ENCODE results near the gene ABR.

The ABR gene

GRCh38 chr17:1164935-1165556 is 14.7 kb downstream of the ABR start:
- Histone ChIP-seq H3K79me2 (ENCODE audit: low read length) (no peaks in the 10 kb centered on the region), H3K4me1 (ENCODE audit: low read length) (no peaks in the 10 kb centered on the region), H4K20me1 (ENCODE audit: insufficient read depth, low read length) (no peaks in the 10 kb centered on the region), H3K36me3 (replicated peaks; ENCODE audit: insufficient read depth, low read length) (no peaks in the 10 kb centered on the region), H3F3A (ENCODE audit: insufficient read depth, low read length) (no peaks in the 10 kb centered on the region), H3K27me3 (replicated peaks; ENCODE audit: insufficient read depth, low read length) (peaks cover 91% of the 10 kb centered on the region), H2AFZ (ENCODE audit: low read length) (no peak overlapping the region), H3K27ac (ENCODE audit: low read length) (no peak overlapping the region), H3K9me3 (replicated peaks; ENCODE audit: insufficient read depth, low read length) (no peaks in the 10 kb centered on the region), H3K9me2 (replicated peaks; ENCODE audit: insufficient read depth, low read length) (no peaks in the 10 kb centered on the region), H3K4me3 (ENCODE audit: low read length) (no peak overlapping the region), H3K9ac (ENCODE audit: low read length) (no peak overlapping the region), H3K4me2 (ENCODE audit: low read depth, low read length) (no peak overlapping the region)
- no peak for DNase-seq
- TF ChIP-seq, protein P1, sequence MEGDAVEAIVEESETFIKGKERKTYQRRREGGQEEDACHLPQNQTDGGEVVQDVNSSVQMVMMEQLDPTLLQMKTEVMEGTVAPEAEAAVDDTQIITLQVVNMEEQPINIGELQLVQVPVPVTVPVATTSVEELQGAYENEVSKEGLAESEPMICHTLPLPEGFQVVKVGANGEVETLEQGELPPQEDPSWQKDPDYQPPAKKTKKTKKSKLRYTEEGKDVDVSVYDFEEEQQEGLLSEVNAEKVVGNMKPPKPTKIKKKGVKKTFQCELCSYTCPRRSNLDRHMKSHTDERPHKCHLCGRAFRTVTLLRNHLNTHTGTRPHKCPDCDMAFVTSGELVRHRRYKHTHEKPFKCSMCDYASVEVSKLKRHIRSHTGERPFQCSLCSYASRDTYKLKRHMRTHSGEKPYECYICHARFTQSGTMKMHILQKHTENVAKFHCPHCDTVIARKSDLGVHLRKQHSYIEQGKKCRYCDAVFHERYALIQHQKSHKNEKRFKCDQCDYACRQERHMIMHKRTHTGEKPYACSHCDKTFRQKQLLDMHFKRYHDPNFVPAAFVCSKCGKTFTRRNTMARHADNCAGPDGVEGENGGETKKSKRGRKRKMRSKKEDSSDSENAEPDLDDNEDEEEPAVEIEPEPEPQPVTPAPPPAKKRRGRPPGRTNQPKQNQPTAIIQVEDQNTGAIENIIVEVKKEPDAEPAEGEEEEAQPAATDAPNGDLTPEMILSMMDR (IDR thresholded peaks at IDR 0.05; ENCODE audit: low read length): no peak
- TF ChIP-seq EZH2 (optimal IDR thresholded peaks at IDR 0.05; ENCODE audit: low read depth, low read length) (no peak), EZH2phosphoT487 (IDR thresholded peaks at IDR 0.05; ENCODE audit: low read length) (no peak)

DNA sequence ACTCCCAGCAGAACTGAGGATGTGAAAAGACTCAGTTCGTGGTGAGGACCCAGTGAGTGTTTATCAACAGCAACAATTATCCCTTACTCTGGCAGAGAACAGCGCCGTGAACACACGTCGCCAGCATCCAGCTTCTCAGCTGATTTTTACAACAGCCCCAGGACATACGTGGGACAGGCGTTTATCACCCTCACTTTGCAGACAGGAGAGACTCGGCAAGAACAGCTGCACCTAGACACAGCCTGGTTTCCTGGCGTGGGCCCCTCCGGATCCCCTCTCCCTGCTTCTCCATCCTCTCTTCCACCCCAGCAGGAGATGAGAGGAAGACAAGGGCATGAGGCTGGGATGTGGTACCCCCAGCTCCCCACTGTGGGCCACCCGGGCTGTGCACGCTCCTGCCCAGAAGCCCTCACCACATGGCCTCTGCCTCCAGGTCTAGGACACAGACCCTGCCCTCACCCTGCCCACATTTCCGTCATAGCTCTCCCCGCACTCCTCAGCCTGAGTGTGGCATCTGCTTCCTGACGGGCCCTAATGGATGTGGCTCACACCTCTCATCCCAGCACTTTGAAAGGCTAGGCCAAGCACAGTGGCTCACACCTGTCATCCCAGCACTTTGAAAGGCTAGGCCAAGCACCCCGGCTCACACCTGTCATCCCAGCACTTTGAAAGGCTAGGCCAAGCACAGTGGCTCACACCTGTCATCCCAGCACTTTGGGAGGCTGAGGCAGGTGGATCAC is 17.5 kb downstream of the ABR start:
- no peak for DNase-seq
- no peaks in the 10 kb centered on the region for H3K9me2 ChIP-seq (replicated peaks; ENCODE audit: insufficient read depth, low read length)
- H3F3A ChIP-seq (ENCODE audit: insufficient read depth, low read length): no peaks in the 10 kb centered on the region
- H3K4me3 ChIP-seq (ENCODE audit: low read length): no peak overlapping the region
- no peaks in the 10 kb centered on the region for H3K9me3 ChIP-seq (replicated peaks; ENCODE audit: insufficient read depth, low read length)
- no peaks in the 10 kb centered on the region for H3K4me1 ChIP-seq (ENCODE audit: low read length)
- H3K27ac ChIP-seq (ENCODE audit: low read length): no peak overlapping the region
- no peak overlapping the region for H3K9ac ChIP-seq (ENCODE audit: low read length)
- H2AFZ ChIP-seq (ENCODE audit: low read length): no peak overlapping the region
- no peaks in the 10 kb centered on the region for H3K36me3 ChIP-seq (replicated peaks; ENCODE audit: insufficient read depth, low read length)
- no peak for TF ChIP-seq EZH2phosphoT487 (IDR thresholded peaks at IDR 0.05; ENCODE audit: low read length)
- TF ChIP-seq, protein P1 (IDR thresholded peaks at IDR 0.05; ENCODE audit: low read length): no peak
- no peak for TF ChIP-seq EZH2 (optimal IDR thresholded peaks at IDR 0.05; ENCODE audit: low read depth, low read length)
- no peak overlapping the region for H3K4me2 ChIP-seq (ENCODE audit: low read depth, low read length)
- H3K79me2 ChIP-seq (ENCODE audit: low read length): no peaks in the 10 kb centered on the region
- H4K20me1 ChIP-seq (ENCODE audit: insufficient read depth, low read length): no peaks in the 10 kb centered on the region
- H3K27me3 ChIP-seq (replicated peaks; ENCODE audit: insufficient read depth, low read length): peaks cover 89% of the 10 kb centered on the region

DNA sequence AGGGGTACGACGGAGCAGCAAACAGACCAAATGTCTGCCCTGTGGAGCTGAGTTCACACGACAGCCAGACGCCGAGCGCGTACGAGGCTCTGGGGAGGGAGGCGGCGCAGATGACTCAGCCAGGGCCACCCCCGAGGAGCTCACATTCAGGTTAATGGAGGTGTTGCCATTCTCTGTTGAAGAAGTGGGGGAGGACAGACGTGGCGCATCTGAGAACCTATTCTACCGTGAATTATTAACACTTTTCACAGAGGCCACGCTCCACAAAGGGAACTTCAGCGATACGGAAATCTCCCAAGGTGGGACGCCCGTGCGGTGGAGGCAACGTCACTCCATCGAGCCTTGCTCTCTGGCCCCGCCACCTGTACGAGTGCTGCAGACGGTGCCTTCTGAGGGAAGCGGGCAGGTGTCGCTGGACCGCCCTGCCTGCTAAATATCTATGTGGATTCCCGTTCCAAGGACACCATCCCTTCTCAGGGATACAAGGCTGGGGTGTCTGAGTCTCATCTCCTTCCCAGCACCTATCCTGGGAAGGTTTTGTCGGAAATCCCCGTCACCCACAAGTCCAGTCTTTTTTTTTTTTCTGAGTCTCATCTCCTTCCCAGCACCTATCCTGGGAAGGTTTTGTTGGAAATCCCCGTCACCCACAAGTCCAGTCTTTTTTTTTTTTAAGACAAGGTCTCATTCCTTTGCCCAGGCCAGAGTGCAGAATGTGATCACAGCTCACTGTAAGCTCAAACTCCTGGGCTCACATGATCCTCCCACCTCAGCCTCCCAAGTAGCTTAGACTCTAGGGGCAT is 19.0 kb downstream of the ABR start:
- Histone ChIP-seq H3K79me2 (ENCODE audit: low read length) (no peaks in the 10 kb centered on the region), H3K27ac (ENCODE audit: low read length) (no peak overlapping the region), H3K4me2 (ENCODE audit: low read depth, low read length) (no peak overlapping the region), H3K4me3 (ENCODE audit: low read length) (no peak overlapping the region), H2AFZ (ENCODE audit: low read length) (no peak overlapping the region), H4K20me1 (ENCODE audit: insufficient read depth, low read length) (no peaks in the 10 kb centered on the region), H3K36me3 (replicated peaks; ENCODE audit: insufficient read depth, low read length) (no peaks in the 10 kb centered on the region), H3K4me1 (ENCODE audit: low read length) (no peaks in the 10 kb centered on the region), H3K9me3 (replicated peaks; ENCODE audit: insufficient read depth, low read length) (no peaks in the 10 kb centered on the region), H3K9ac (ENCODE audit: low read length) (no peak overlapping the region), H3K27me3 (replicated peaks; ENCODE audit: insufficient read depth, low read length) (peaks cover 89% of the 10 kb centered on the region), H3F3A (ENCODE audit: insufficient read depth, low read length) (no peaks in the 10 kb centered on the region), H3K9me2 (replicated peaks; ENCODE audit: insufficient read depth, low read length) (no peaks in the 10 kb centered on the region)
- TF ChIP-seq, protein P1 (IDR thresholded peaks at IDR 0.05; ENCODE audit: low read length): no peak
- TF ChIP-seq EZH2 (optimal IDR thresholded peaks at IDR 0.05; ENCODE audit: low read depth, low read length) (no peak), EZH2phosphoT487 (IDR thresholded peaks at IDR 0.05; ENCODE audit: low read length) (no peak)
- no peak for DNase-seq

Data from MM.1S (cell line).